IPS-NIHi11 (cell line): ENCODE data around the gene GRIP2.

ENCODE experiments used
- DNase-seq: peaks from one replicate; pipeline ENCODE4 v3.0.0; 2012; ENCODE audit warnings: mixed read lengths, low spot score

GRIP2 gene

DNA sequence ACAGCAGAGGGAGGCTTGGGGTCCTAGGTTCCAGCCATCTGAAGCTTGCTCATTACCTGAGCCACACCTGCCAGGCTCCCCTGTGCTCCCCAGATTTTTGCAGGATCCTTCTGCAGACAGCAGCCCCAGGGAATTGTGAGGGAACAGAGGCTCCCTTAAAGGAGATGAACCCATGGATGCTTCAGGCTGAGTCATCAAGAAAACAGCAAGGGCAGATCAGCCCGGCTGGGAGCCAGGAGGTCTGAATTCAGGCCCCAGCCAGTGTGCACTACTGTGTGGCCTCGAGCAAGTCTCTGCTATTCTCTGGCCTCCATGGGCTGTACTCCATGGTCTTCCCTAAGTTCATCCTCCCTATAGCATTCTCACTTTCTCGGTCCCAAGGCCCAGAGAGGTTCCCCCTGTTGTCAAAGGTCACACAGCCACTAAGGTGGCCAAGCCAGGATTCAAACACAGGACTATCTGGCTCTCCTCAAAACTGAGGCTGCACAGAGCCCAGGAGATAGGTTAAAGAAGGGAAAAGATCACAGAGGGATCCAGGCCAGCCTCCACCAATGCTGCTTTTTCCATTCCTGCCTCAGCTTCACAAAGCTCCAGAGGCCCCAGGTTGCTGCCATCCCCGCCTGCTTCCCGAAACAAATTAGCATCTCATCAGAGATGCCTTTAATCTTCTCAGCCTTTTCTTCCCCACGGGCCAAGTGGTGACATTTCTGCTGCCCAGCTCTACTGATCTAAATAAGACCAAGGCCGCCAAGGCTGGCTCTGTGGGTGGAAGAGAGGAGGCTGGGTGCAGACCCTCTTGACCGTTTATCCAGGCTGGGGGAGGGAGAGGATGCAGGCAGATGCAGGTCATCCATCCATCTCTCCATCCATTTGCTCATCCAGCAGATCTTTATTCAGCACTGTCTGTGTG lies 21.2 kb upstream of the GRIP2 start:
- DNase-seq, result no peak

DNA sequence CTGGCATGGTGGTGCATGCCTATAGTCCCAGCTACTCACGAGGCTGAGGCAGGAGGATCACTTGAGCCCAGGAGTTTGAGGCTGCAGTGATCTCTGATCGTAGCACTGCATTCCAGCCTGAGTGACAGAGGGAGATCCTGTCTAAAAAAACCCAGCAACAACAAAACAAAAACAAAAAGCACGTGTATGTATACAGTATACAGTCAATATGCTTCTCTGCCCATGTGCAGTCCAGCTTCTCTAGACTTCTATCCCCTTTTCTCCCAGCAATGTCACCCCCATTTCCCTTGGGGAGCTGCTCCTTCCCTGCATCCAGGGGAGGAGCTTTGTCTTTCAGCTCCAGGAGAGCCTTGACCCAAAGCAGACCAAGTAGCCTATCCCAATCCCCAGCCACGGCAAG lies 20.0 kb upstream of the GRIP2 start:
- no peak for DNase-seq

DNA sequence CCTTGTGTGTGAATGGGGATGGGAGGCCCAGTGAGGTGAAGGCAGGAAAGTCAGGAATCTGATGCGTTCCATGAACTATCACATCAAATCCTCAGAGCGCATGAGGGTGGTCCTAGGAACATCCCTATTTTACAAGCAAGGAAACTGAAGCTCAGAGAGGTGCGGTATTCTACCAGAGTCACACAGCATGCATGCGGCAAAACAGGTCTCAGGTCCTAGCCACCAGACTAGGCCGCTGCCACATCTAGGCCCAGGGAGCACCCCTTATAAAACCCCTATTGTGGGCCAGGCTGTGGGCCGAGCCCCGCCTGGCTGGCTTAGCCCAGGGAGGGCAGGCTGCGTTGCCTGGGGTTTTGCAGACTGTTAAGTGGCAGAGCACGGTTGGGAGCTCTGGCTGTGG lies 17.9 kb upstream of the GRIP2 start:
- no peak for DNase-seq

DNA sequence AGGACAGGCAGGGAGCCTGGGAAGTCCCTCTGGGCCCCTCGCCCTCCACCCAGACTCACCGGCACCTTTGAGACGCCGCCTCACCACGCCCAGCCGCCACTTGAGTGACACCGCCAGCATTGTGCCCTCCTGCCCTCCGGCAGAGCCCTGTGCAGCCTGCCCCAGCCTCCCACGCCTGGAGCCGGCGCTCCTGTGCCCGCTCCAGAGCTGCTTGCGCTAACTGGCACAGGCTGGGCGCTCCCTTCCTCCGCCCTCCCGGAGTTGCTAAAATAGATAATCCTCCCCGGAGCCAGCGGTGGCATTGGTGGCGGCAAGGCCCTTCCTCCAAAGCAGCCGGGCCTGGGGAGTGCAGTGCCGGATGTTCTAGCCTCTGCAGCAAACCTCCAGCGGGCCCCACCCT lies 15.7 kb upstream of the GRIP2 start:
- no peak for DNase-seq

DNA sequence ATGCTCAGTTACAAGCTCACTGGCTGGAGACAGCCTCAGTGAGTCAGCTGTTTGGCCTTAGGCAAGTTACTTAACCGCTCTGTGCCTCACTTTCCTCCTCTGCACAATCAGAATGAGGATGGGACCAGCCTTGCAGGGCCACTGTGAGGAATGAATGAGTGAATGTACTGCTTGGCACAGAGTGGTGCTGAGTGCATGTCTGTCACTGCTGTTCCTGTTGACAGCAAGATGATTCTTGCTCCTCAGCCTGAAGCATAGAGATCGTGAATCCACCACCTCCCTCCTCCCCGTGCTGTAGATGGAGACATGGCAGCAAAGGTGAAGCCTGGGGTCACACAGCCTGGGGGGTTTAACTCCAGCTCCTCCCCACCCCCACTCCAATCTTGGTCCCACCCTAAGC lies 14.6 kb upstream of the GRIP2 start:
- no peak for DNase-seq

DNA sequence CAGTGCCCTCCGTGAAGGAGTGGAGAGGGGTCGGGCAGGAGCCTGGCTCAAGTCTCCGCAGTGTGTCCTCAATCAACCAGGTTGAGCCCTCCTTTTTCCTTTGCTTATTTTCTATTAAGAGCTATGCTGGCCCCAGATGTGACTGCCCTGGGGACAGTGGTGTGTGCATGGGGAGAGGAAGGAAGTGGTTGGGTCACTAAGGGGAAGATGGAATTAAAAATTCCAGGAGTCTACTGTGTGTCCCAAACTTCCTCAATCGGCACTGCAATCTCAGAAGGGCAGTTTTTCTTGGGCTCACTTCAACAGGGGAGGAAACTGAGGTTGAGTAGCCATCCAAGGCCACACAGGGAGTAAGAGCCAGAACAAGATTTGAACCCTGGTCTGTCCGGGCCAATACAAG lies 13.7 kb upstream of the GRIP2 start:
- no peak for DNase-seq

DNA sequence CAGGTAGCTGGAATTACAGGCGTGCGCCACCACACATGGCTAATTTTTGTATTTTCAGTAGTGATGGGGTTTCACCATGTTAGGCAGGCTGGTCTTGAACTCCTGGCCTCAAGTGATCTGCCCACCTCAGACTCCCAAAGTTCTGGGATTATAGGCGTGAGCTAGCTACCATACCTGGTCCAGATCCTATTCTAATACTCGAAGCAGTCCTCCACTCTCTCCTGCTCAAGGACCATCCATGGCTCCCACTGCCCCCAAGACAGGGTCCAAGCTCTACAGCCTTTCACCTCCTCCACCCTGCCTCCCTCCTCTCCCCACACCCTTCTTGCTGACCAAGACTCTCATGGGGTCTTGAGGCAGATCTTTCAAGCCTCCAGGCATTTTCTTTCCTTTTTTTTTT lies 12.6 kb upstream of the GRIP2 start:
- no peak for DNase-seq

DNA sequence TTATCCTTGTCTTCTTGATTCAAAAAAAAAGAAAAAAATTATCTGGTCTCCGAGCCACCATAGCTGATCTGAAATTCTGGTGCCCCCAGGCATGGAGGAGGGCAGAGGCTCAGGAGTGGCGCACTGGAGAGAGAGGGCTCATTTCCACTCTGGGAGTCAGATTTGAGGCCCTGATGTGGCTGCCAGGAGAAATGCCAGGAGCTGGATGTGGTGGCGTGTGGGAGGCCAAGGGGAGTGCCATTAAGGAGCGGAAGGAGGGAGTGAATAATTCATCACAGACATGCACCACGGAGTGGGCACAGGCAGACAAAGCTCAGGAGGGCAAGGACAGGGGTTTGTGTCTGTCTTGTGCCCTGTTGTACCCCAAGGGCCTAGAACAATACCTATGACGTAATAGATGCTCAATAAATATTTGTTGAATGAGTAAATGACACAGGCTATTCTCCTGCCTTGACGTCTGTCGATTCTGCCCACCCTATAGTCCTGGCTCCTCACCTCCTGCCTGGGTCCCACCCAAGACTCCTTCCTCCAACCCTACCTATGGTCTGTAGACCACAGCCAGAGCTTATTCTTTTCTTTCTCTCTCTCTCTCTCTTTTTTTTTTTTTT lies 12.0 kb upstream of the GRIP2 start:
- DNase-seq, result no peak

DNA sequence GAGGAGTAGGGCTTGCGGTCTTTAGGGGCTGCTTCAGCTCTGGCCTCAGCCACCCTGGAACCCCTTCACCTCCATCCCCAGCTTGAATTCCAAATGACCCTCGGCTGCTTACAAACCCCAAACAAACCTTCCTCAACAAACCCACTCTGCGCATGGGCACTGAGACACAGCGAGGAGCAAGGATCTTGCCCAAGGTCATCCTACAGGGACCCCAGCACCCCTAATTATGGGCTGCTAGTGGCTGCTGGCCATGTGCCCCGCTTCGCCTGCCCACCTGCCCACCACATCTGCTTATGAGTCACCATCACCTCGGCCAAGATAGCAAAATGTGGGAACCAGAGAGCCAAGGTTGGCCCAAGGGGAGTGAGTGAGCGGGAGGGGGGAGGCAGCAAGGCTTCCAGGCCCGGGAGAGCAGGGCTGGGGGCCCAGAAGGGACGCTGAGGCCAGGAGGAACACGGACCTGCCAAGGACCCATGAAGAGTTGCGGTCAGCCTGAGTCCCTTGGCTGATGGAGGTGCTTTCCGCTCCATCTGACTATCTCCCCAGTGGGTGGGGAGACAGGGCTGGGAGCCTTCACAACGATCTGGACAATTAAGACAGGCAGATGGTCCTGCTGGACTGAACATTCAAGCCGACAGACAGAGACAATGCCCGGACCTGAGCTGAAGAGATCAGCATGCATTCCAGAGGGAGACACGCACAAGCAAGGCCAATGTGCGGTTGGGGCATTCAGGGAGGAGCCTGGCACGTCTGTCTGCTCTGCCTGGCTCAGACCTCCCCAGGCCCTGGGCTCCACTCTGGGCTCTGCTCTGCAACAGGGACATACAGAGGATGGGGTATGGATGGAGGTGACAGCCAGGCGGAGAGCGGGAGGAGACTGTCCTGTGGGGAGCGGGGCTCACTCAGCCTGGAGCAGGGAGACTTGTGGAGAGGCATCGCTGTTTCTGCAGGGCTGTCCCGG lies 10.8 kb upstream of the GRIP2 start:
- DNase-seq, result no peak

DNA sequence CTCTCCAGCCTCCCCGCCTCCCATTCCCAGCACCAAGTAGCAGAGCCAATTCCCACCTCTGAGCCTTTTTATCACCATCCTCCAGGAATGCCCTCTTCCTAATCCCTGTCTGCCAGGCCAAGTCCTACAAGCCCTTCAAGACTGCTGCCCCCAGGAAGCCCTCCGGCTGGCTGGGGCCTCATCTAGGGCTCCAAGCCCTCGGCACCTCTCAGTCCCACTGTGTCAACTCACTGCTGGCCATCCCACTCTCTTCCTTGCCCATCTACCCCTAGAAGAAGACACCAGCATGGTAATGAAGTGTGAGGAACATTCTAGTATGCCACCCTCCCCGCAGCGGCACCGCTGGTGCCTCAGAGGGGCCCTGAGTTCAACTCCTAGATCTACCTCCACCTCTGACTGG lies 10.0 kb upstream of the GRIP2 start:
- DNase-seq, result no peak

DNA sequence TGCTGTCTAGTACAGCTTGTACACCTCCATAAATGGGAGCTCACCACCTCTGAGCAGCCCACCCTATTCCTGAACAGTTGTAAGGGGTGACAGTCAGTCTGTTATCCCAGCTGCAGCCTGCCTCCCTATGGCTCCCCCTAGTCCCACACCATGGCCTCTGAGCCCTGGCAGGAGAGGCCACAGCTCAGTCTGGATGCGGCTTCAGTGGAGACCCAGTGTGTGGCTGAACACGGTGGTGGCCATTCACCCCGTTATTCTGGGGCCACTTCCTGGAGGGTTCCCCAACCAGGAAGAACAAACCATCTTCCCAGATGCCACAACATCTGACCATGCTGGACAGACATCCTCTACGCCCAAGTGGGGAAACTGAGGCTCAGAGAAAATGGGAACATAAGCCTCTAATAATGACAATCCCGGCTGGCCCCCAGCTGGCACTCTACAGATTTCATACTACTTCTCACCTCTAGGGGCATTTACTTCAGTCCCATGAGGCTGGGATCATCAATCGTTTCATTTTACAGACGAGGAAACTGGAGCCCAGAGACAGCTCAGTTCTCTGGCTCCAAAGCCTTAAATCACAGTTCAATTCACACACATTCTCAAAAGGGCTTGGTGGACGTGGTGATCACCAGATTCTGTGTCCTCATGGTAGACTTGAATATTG lies 9.2 kb upstream of the GRIP2 start:
- DNase-seq, result no peak

DNA sequence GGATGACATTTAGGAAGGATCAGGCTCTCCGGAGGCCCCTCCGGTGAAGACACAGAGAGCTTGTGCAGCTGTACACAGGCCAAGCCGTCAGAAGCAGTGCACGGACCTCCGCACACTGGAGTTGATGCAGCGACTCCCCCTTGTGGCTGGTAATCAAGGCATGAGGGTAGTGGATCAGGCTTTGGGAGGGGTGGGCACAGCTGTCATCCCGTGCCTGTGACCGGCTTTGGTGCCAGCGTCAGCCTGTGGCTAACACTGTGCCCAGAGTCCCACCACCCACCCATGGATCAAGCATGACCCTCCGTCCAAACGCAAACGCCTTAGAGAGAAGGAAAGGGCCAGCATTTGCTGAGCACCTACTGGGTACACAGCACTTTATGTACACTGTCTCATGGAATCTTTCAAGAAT lies 8.2 kb upstream of the GRIP2 start:
- peak; percentile 85 for DNase-seq

DNA sequence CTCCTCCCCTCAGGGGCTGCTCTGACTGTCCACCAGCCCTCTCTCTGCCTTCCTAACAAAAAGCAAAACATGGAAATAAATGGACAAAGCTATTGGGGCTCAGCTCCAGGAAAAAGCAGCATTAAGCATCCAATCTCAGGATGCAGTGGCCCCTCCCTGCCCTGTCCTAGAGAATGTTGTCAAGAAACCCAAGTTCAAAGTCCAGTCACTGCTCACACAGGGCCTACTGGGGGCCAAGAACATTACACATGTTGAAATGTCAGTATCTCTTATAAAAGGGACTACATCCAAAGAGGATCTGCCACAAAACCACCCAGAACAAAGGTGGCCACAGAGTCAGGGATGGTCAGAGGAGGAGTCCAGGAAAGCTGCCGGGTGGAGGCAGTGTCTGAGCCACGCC lies 7.6 kb upstream of the GRIP2 start:
- no peak for DNase-seq

DNA sequence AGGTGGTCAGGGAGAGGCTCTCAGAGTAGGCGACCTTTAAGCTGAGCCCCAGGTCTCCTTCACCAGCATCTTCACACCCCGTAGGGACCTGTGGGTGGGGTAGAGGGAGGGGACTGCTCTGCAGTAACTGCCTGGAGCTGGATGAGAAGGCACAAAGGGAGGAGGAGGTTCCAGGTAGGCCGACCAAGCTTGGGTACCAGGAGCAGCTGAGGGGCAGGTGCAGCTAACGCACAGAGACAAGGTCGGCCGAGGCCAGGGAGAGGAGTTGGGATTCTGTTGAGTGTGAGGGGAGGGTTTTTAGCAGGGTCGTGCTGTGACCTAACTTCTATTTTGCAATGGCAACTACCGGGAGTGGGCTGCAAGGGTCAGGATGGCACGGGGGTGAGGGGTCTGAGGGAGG lies 5.9 kb upstream of the GRIP2 start:
- no peak for DNase-seq

DNA sequence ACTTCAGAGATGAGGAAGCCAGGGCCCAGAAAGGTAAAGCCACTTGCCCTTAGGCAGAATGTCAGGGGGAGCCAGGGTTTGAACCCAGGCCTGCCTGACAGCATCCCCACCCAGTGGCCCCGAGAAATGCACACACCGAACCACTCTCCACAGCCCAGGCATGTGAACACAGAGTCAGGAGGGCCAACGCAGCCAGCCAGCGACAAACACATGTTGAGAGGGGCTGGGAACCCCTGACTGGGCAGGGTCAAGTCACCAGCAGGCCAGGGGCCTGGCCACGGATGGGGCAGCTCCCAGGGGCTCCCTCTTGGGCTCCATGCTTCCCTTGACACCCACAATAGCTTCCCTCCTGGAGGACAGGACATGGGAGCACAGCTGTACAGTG lies 5.1 kb upstream of the GRIP2 start:
- no peak for DNase-seq

DNA sequence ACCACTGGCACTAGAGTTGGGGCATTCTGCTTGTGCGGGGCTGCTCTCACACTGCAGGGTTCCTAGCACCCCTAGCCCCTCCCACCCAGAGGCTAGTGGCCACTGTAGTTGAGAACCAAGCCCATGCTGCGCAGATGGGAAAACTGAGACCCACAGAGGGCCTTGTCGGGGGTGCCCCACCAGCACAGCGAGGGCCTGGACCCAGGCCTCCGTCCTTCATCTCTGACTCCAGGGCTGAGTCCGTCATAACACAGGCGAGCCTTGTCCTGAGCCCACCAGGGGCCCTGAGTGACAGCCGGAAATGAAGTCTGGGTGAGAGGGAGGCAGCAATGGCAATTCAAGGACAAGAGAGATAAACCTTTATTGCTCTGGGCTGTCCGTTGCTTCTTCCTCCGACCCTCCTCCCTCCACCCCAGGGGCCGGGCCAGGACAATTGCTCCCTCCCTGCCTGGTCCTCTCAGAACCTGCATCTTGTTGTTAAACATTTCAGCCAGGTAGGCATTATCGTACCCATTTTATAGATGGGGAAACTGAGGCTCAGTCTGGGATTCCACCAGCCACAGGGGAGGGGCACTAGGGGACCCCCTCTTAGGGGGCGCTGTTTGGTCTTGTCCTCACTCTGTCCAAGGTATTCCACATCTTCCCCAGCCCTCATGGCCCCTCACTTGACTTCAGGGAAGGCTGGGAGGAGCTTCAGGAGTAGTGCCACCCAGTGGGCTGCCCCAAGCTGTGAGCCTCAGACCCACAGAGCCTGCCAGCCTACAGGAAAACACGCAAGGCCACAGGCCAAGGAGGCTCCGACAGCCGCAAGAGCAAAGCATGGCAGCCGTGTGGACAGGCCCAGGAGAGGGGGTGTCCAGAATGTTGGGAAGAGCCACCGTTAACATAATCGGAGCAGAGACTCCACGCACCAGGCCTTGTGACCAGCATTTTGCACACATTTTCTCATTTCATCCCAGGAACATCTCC lies 4.4 kb upstream of the GRIP2 start:
- DNase-seq, result no peak

DNA sequence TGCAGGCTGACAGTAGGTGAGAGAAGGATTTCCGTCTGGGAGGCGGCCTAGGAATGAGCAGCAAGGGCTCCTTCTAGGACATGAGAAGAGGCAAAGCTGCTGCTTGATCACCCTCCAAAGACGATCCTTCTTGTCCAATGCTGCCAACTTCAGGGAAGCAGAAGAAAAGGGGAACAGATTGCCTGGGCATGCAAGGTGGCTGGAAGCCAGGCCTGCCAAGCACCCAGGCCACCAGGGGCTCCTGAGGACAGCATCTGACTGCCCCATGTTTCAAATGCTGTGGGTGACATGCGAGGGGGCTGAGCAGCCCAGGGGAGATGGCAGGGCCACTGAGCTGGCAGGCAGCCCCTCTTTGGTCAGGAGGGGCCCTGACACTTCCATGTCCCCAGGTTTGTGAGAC lies 3.3 kb upstream of the GRIP2 start:
- no peak for DNase-seq

DNA sequence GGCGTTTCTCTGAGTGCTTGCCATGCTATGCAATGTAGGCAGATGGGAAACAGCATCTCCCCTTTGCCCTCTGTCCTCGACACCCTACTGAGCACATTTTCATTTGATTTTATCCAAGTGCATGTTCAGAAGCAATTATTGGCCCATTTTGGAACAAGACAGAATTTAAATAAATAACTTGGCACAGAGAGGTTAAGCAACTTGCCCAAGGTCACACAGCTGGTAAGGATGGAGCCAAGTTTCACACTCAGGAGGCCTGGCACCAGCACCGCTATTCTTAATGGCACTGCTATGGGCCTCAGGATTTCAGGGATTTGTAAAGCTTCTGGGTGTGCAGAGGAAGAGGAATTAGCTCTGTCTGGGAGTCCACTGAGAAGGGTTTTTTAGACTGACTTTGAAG lies 2.5 kb upstream of the GRIP2 start:
- DNase-seq, result no peak

DNA sequence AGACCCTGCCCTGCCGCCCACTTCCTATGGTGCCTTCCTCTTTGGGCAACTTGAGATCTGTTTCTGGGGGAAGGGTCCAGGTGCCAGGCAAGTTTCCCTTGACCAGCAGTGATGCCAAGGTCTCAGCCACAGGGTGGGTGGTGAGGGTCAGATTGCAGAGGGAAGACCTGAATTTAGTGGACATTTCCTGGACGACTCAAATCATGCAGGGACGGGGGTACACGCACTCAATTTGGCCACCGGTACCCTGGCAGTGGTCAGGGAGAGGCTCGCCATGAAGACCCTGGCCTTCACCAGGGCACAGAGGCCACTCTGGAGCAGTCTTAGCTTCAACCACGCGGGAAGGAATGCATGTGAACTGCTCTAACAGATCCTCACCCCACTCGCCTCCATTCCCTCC lies 1.5 kb upstream of the GRIP2 start:
- no peak for DNase-seq

DNA sequence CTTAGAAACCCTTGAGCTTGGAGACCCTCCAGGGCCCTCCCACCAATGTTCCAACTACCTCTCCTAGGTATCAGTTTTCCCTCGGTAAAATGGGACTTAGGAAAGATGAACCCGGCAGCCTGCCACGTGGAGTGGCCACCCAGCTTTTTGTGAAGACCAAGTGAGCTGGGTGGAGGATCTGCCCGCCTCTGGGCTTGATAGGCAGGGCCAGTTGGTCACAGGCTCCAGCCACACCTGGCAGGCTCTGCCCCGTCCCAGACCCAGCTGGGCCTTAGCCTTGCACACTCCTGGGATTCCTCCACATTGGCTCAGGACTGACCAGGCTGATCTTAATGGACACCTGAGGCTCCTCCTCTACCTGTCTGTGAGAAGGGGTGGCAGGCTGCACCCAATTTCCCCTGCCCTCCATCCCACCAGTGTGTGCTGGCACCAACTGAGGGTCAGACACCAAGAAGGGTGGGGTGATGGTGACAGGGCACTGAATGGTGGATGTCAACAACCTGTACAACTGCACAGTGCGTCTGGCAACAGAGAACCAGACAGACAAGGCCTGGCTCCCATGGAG lies 761 bp upstream of the GRIP2 start:
- DNase-seq, result no peak

DNA sequence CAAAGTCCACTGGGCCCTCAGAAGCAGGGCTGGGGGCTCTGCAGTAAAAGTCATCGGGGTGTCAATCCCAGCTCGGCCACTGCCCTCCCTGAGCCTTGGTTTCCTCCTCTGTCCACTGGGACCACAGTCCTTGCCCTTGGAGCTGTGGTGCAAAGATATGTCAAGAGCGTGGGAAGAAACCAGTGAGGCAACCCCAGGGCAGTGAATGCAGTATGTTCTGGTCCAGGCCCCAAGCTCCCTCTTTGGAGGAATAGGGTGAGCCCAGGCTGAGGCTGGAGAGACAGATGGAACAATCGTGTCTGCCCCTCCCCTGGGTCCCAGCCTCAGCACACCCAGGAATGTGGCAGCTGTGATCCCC lies 779 bp downstream of the GRIP2 start:
- DNase-seq, result no peak
